SH-SY5Y (cell line): Measurements from ENCODE around the gene ROR2.

ENCODE experiments used
- GATA2 ChIP-seq: IDR thresholded peaks from 2 replicates; pipeline ENCODE4 v1.6.1; 2011; ENCODE audit warnings: mild to moderate bottlenecking, low read depth, low read length
- GATA3 ChIP-seq: IDR thresholded peaks from 2 replicates; pipeline ENCODE4 v1.6.1; 2011; ENCODE audit warnings: low read depth, mild to moderate bottlenecking, low read length, moderate library complexity

- TF ChIP-seq GATA2 (no peak), GATA3 (no peak)
These were observed 114.4 kb downstream of the ROR2 start for GRCh38 chr9:91835632-91836031.
